ENCODE data around the gene NME3. TPM values are rescaled to one million over a fixed set of nuclear protein-coding genes. Genes with fewer than 3 reads are reported as not detected.

NME3 gene
- total RNA-seq, 1 donor from 2014 or later, result 57.7 TPM

DNA sequence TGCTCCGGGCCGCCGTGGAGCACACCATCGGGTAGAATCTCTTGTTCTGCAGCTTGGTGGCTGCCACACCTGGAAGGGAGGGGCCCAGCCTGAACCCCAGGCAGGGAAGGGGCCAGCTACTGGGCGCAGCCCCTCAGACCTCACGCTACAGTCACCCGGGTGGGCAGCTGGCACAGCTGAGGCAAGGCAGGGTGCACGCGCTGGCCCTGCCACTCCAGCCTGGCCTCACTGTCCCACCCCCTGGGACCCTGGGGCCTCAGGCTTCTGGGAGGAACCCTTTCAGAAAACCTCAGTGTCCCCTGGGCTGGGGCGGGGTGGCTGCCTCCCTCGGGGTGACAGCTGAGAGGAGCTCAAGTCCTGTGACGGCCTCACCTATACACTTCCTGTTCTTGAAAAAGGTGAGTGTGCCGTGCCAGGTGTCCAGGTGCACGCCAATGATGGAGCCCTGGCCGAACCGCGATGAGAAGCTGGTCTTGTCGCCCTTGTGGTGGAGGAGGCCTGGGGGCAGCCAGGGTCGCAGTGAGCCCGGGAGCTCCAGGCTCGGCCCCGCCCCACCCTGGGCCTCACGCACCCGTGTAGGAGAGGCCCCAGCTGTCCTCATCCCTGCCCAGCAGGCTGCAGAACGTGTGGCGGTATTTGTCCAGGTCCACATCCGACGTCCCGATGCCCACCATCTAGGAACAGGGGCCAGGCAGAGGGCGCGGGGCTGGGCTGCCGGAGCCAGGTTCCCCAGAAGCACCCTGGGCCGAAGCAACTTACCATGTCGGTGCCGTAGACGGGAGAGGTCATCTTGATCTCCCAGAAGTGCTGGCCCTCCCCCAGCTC is 6.2 kb upstream of the NME3 start:
- H3K27me3 Mint-ChIP-seq (ENCODE audit: low read depth), result no peaks in the 10 kb centered on the region
- H3K36me3 Mint-ChIP-seq, result no peaks in the 10 kb centered on the region
- H3K9me3 Mint-ChIP-seq, result no peaks in the 10 kb centered on the region
- peaks cover 15% of the 10 kb centered on the region for H3K4me1 Mint-ChIP-seq
- no peak for DNase-seq (ENCODE audit: low spot score in 2 of 2, unreplicated experiment in 2 of 2)
- TF ChIP-seq, protein P1, sequence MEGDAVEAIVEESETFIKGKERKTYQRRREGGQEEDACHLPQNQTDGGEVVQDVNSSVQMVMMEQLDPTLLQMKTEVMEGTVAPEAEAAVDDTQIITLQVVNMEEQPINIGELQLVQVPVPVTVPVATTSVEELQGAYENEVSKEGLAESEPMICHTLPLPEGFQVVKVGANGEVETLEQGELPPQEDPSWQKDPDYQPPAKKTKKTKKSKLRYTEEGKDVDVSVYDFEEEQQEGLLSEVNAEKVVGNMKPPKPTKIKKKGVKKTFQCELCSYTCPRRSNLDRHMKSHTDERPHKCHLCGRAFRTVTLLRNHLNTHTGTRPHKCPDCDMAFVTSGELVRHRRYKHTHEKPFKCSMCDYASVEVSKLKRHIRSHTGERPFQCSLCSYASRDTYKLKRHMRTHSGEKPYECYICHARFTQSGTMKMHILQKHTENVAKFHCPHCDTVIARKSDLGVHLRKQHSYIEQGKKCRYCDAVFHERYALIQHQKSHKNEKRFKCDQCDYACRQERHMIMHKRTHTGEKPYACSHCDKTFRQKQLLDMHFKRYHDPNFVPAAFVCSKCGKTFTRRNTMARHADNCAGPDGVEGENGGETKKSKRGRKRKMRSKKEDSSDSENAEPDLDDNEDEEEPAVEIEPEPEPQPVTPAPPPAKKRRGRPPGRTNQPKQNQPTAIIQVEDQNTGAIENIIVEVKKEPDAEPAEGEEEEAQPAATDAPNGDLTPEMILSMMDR (IDR thresholded peaks at IDR 0.05; ENCODE audit: unreplicated experiment), result no peak
- no peak overlapping the region for H3K4me3 Mint-ChIP-seq
- H3K27ac Mint-ChIP-seq, result no peak overlapping the region

DNA sequence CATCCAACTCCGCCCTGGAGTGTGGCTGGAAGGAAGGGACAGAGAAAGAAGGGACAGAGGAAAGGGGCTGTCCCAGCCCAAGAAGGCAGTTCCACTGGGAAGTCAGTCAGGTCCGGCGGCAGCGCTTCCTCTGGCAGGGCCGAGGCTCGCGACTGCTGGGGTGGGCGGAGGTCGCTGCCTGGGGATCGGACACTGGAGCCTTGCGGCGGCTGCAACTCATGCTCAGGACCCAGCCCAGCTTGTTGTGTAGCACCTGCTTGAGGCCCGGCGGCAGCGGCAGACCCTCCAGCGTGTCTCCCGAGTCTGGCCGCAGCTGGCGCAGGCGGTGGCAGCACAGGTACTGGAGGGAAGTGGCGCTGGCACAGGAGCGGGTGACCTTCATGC is 5.6 kb upstream of the NME3 start:
- no peak for DNase-seq (ENCODE audit: low spot score in 2 of 2, unreplicated experiment in 2 of 2)
- H3K27me3 Mint-ChIP-seq (ENCODE audit: low read depth), result no peaks in the 10 kb centered on the region
- H3K9me3 Mint-ChIP-seq, result no peaks in the 10 kb centered on the region
- H3K27ac Mint-ChIP-seq, result no peak overlapping the region
- H3K36me3 Mint-ChIP-seq, result no peaks in the 10 kb centered on the region
- TF ChIP-seq, protein P1 (IDR thresholded peaks at IDR 0.05; ENCODE audit: unreplicated experiment), result no peak
- no peak overlapping the region for H3K4me3 Mint-ChIP-seq
- peaks cover 19% of the 10 kb centered on the region for H3K4me1 Mint-ChIP-seq

DNA sequence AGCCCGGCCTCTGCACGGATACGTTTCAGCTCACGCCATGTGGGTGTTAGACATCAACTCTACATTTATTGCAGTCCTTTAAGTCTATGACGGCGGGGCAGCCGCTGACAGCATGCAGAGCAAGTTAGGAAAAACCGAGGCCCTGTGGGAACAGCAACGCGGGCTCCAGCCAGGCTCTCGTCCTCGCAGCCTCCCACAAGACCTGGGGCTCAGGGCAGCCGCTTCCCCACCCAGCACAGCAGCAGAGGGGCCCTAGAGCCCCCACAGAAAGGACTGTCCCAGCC is 5.3 kb upstream of the NME3 start:
- DNase-seq (ENCODE audit: low spot score in 2 of 2, unreplicated experiment in 2 of 2), result no peak
- H3K9me3 Mint-ChIP-seq, result no peaks in the 10 kb centered on the region
- no peaks in the 10 kb centered on the region for H3K27me3 Mint-ChIP-seq (ENCODE audit: low read depth)
- H3K4me1 Mint-ChIP-seq, result peaks cover 19% of the 10 kb centered on the region
- TF ChIP-seq, protein P1 (IDR thresholded peaks at IDR 0.05; ENCODE audit: unreplicated experiment), result no peak
- H3K27ac Mint-ChIP-seq, result no peak overlapping the region
- H3K36me3 Mint-ChIP-seq, result no peaks in the 10 kb centered on the region
- peak overlapping the region; percentile 13 for H3K4me3 Mint-ChIP-seq

DNA sequence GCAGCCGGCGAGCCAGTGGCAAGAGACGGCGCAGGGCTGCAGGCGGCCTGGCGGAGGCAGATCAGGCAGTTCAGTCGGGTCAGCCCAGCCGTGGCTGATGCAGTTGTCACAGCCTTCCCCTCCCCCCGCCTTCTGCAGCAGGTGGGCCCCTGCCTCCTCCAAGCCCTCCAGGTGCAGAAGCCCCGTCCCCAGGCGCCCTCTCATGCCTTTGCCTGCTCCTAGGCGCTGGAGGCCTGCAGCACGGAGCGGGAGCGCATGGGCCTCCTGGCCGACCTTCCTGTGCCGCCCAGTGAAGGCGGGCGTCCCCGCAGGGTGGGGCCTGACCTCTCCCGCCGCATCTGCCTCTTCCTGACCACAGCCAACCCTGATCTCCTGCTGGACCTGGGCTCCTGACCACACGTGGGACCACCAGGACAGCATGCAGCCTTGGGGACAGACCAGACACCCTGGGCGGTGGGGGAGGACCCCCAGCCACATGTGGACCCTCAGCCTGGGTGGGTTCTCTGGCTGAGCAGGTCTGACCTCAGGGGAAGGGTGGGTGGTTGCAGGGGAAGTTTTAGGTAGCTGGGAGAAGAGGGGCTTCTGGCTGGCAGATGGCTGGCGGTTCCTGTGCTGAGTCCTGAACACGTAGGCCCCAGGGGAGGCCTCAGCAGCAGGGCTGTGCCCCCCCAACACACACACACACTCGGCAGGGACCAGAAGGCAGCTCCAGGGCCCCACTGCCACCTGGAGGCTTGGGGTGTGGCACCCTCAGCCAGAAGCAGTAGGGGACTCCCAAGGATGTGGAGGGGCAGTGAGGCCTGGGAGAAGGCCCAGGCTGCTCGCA is 4.7 kb upstream of the NME3 start:
- Mint-ChIP-seq H3K9me3 (no peaks in the 10 kb centered on the region), H3K4me3 (peak overlapping the region; percentile 13), H3K27ac (no peak overlapping the region), H3K36me3 (no peaks in the 10 kb centered on the region), H3K4me1 (peaks cover 14% of the 10 kb centered on the region), H3K27me3 (ENCODE audit: low read depth) (no peaks in the 10 kb centered on the region)
- TF ChIP-seq, protein P1 (IDR thresholded peaks at IDR 0.05; ENCODE audit: unreplicated experiment), result no peak
- DNase-seq (ENCODE audit: low spot score in 2 of 2, unreplicated experiment in 2 of 2), result no peak

DNA sequence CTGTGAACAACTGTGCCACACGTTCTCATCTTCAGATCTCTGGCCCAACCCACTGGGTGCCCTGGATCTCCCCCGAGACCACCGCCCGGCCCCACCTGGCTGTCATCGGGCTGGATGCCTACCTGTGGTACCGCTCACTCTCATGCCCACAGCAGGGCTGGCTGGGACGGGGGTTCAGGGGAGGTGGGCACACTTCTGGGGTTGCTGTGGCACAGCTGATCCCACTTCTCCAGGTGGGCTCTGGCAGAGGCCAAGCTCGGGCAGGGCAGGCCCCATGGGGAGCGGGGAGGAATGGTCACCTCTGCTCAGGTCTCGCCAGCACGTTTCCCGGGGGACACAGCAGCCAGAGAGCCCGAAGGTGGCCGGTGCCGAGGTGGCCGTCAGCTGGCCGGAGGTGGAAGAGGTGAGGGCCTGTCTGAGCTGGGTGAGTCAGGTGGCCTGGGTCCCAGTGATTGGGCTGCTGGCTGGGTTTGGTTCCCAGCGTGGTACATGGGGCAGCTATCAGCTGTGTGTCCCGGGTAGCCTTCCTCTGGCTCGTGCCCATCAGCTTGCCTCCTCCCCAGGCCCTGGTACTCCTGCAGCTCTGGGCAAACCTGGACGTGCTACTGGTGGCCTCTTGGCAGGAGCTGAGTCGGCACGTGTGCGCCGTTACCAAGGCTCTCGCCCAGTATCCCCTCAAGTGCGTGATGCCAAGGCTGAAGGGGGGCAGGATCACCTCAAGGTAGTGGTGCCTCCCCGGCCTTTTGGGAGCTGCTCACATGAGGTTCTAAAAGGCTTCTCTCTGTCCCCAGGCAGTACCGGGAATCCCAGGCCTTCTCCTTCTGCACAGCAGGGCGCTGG is 3.9 kb upstream of the NME3 start:
- H3K9me3 Mint-ChIP-seq, result no peaks in the 10 kb centered on the region
- no peaks in the 10 kb centered on the region for H3K27me3 Mint-ChIP-seq (ENCODE audit: low read depth)
- no peaks in the 10 kb centered on the region for H3K36me3 Mint-ChIP-seq
- peaks cover 18% of the 10 kb centered on the region for H3K4me1 Mint-ChIP-seq
- peak overlapping the region; percentile 56 for H3K4me3 Mint-ChIP-seq
- TF ChIP-seq, protein P1 (IDR thresholded peaks at IDR 0.05; ENCODE audit: unreplicated experiment), result no peak
- no peak for DNase-seq (ENCODE audit: low spot score in 2 of 2, unreplicated experiment in 2 of 2)
- no peak overlapping the region for H3K27ac Mint-ChIP-seq

All from mesothelial cell of epicardium (in vitro differentiated cells).